ENCODE measurements around the gene MCC. TPM values are rescaled to one million over a fixed set of nuclear protein-coding genes. Genes with fewer than 3 reads are reported as not detected.

MCC gene
- total RNA-seq, 2 donors from 2014 or later = 7.5 to 9.9 TPM

DNA sequence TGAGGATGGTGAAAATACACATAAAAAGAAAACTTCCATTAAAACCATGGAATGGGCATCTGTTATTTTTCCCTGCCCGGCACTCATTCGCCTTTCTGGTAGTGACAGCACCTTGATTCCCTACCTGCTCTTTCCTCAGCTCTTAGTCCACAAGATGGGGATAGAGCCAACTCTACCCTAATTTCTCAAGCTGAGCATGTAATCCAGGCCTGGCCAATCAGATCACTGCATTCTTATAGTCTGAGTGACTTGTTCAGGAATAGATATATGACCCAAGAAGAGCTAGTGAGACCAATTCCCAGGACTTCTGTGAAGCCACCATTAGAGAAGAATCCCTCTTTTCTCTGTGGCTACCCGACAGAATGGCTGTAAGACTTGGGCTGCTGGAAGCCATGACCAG lies 111.6 kb downstream of the MCC start:
- WGBS, 2 donors = 97 to 99% methylated on average over 3 of the region's 3 CpGs
- TF ChIP-seq POLR2A (IDR thresholded peaks at IDR 0.05) = no peak
- TF ChIP-seq, protein P1, sequence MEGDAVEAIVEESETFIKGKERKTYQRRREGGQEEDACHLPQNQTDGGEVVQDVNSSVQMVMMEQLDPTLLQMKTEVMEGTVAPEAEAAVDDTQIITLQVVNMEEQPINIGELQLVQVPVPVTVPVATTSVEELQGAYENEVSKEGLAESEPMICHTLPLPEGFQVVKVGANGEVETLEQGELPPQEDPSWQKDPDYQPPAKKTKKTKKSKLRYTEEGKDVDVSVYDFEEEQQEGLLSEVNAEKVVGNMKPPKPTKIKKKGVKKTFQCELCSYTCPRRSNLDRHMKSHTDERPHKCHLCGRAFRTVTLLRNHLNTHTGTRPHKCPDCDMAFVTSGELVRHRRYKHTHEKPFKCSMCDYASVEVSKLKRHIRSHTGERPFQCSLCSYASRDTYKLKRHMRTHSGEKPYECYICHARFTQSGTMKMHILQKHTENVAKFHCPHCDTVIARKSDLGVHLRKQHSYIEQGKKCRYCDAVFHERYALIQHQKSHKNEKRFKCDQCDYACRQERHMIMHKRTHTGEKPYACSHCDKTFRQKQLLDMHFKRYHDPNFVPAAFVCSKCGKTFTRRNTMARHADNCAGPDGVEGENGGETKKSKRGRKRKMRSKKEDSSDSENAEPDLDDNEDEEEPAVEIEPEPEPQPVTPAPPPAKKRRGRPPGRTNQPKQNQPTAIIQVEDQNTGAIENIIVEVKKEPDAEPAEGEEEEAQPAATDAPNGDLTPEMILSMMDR (IDR thresholded peaks at IDR 0.05) = no peak
- Histone ChIP-seq H3K27ac (no peak overlapping the region), H3K36me3 (replicated peaks in 1 of 2; ENCODE audit: insufficient read depth in 1 of 2, low read depth in 2 of 2) (no peaks in the 10 kb centered on the region), H3K27me3 (no peaks in the 10 kb centered on the region), H3K4me1 (peaks cover 12% of the 10 kb centered on the region), H3K9me3 (no peaks in the 10 kb centered on the region), H3K4me3 (no peak overlapping the region)
- intact Hi-C loops (cut with DNase I) = no loop called here
- no peak for ATAC-seq
- no peak for DNase-seq

DNA sequence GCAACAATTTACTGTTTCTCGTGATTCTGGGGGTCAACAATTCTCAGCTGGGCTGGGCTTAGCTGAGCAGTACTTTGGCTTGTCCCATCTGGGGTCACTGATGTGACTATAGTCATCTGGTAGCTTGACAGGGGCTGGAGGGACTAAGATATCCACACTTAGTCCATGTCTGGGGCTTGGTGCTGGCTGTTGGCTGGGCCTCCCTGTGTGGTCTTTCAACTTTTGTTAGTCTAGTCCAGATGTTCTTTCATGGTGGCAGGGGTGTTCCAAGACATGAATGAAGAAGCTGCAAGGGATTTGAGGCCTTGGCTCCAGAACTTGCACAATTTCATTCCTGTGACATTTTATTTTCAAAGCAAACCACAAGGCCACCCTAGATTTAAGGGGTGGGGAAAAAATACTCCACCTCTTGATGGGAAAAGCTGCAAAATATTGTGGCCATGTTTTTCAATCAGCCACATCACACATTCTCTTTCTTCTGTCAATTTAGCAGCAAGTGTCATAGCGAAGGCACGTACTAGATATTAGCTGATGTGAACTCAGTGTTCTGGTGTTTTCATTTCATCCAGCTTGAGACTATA lies 112.7 kb downstream of the MCC start:
- Histone ChIP-seq H3K4me1 (peaks cover 20% of the 10 kb centered on the region), H3K36me3 (replicated peaks in 1 of 2; ENCODE audit: insufficient read depth in 1 of 2, low read depth in 2 of 2) (no peaks in the 10 kb centered on the region), H3K4me3 (no peak overlapping the region), H3K9me3 (no peaks in the 10 kb centered on the region), H3K27me3 (no peaks in the 10 kb centered on the region), H3K27ac (no peak overlapping the region)
- DNase-seq = no peak
- TF ChIP-seq, protein P1 (IDR thresholded peaks at IDR 0.05) = no peak
- no peak for TF ChIP-seq POLR2A (IDR thresholded peaks at IDR 0.05)
- no peak for ATAC-seq
- intact Hi-C loops (cut with DNase I) = no loop called here
- 90 to 93% methylated on average over 3 of the region's 3 CpGs for WGBS, 2 donors

DNA sequence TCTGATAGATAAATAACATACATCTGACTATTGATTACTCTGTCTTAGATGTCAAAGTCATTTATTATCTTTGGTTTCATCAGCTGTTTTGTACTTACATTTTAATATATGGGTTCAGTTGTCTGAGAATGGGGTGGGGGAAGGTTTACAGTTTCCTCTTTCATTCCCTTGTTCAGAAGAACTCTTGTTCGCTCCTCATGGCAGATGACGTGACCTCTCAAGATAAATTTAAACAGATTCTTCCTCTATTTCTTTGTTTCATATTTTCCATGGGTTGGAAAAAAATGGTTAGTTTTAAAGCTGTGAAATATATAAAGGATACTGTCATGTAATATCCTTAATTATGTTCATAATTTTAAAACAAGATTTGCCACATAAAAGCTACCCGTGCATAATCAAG lies 114.8 kb downstream of the MCC start:
- ATAC-seq = no peak
- Histone ChIP-seq H3K9me3 (no peaks in the 10 kb centered on the region), H3K27ac (no peak overlapping the region), H3K4me1 (peaks cover 21% of the 10 kb centered on the region), H3K27me3 (peaks cover 0 to 5% of the 10 kb centered on the region in 2 donors), H3K36me3 (replicated peaks in 1 of 2; ENCODE audit: insufficient read depth in 1 of 2, low read depth in 2 of 2) (no peaks in the 10 kb centered on the region), H3K4me3 (no peak overlapping the region)
- WGBS, 2 donors = 76 to 93% methylated on average over 3 of the region's 3 CpGs
- no peak for DNase-seq
- intact Hi-C loops (cut with DNase I) = no loop called here
- TF ChIP-seq POLR2A (IDR thresholded peaks at IDR 0.05) = no peak
- TF ChIP-seq, protein P1 (IDR thresholded peaks at IDR 0.05) = no peak

DNA sequence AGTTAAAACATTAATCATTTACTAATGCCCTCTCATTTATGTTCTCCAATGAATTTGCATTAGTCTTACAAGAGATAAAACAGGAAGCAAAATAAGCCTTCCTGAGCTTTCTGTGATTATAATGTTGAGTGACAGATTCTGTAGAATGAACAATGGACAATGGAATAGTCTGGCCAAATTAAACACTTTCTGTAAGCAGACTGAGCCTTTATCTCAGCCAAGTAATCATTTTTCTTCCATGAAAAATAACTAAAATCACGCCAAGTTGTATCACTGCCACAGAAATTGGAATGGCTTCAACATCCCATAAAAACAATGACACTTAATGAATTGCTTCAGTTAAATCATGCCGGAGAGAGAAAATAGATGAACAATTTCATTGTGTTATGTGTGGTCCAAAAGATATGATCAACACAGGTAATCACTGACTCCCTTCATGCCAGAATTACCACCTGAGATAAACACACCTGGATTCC lies 116.5 kb downstream of the MCC start:
- TF ChIP-seq, protein P1 (IDR thresholded peaks at IDR 0.05) = no peak
- TF ChIP-seq POLR2A (IDR thresholded peaks at IDR 0.05) = no peak
- Histone ChIP-seq H3K36me3 (replicated peaks in 1 of 2; ENCODE audit: insufficient read depth in 1 of 2, low read depth in 2 of 2) (no peaks in the 10 kb centered on the region), H3K27ac (peak overlapping the region in 2 of 4 donors; percentile 5 to 19), H3K4me1 (peaks cover 21% of the 10 kb centered on the region), H3K27me3 (peaks cover 0 to 5% of the 10 kb centered on the region in 2 donors), H3K4me3 (no peak overlapping the region), H3K9me3 (no peaks in the 10 kb centered on the region)
- WGBS, 2 donors = 1 to 9% methylated on average over 2 of the region's 2 CpGs
- DNase-seq (peak in 1 of 4 donors; percentile 13), ATAC-seq (peak; percentile 83)
- intact Hi-C loops (cut with DNase I) = no loop called here

DNA sequence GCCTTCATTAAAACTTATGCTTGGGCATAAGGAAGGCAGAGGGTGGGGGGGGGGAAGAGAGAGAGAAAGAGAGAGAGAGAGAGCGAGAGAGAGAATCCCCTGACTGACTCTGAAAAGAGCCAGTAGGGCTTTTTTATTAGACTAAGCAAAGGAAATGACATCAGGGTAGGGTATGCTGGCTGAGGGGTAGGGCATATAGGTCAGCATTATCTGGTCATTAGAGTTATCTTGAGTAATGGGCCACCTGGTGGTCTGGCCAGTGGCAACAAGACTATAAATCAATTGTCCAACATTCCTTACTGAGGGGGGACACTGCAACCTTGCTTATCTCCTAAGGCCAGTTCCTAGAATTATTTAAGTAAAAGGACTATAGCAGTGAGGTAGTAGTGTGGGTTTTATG lies 120.7 kb downstream of the MCC start:
- DNase-seq (no peak), ATAC-seq (no peak)
- TF ChIP-seq POLR2A (IDR thresholded peaks at IDR 0.05) = no peak
- TF ChIP-seq, protein P1 (IDR thresholded peaks at IDR 0.05) = no peak
- no peaks in the 10 kb centered on the region for H3K36me3 ChIP-seq (replicated peaks in 1 of 2; ENCODE audit: insufficient read depth in 1 of 2, low read depth in 2 of 2)
- 88 to 92% methylated on average over 1 of the region's 1 CpG for WGBS, 2 donors
- peaks cover 0 to 5% of the 10 kb centered on the region in 2 donors for H3K27me3 ChIP-seq
- intact Hi-C loops (cut with DNase I) = no loop called here
- no peak overlapping the region for H3K4me3 ChIP-seq
- peaks cover 0 to 10% (median 0%) of the 10 kb centered on the region in 3 donors for H3K9me3 ChIP-seq
- H3K4me1 ChIP-seq = peaks cover 19% of the 10 kb centered on the region
- no peak overlapping the region for H3K27ac ChIP-seq
